ENCODE data around the gene RDX.
A peak's percentile ranks its signal among the peaks of the same experiment; 100 is the strongest.
"Not testable (repeated sequence)": the region's sequence is repeated elsewhere in the genome, so short reads cannot be mapped to it uniquely, and the experiment has no call there.

RDX gene

DNA sequence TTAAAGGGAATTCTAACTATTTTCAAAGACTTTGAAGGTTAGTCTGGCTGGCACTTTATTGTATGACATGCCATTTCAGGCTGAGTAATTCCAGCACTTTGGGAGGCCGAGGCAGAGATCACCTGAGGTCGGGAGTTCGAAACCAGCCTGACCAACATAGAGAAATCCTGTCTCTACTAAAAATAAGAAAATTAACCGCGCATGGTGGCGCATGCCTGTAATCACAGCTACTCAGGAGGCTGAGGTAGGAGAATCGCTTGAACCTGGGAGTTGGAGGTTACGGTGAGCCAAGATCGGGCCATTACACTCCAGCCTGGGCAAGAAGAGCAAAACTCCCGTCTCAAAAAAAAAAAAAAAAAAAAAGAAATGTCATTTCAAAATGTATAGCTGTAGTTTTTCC is 95.6 kb downstream of the RDX start:
- H3K9me3 Mint-ChIP-seq, result no peaks in the 10 kb centered on the region
- ATAC-seq, result no peak
- no peak for DNase-seq
- H3K4me1 Mint-ChIP-seq, result no peaks in the 10 kb centered on the region
- H3K27ac Mint-ChIP-seq, result no peak overlapping the region
- no peaks in the 10 kb centered on the region for H3K27me3 Mint-ChIP-seq
- H3K4me3 Mint-ChIP-seq, result no peak overlapping the region

- Mint-ChIP-seq H3K9me3 (no peaks in the 10 kb centered on the region), H3K27me3 (no peaks in the 10 kb centered on the region), H3K4me1 (no peaks in the 10 kb centered on the region), H3K27ac (no peak overlapping the region), H3K4me3 (no peak overlapping the region)
- DNase-seq, result no peak
- no peak for ATAC-seq
Measured at GRCh38 chr11:110200241-110200640, 96.2 kb downstream of the RDX start.

- no peaks in the 10 kb centered on the region for H3K9me3 Mint-ChIP-seq
- no peaks in the 10 kb centered on the region for H3K27me3 Mint-ChIP-seq
- no peak overlapping the region for H3K27ac Mint-ChIP-seq
- no peak overlapping the region for H3K4me3 Mint-ChIP-seq
- no peaks in the 10 kb centered on the region for H3K4me1 Mint-ChIP-seq
- DNase-seq, result no peak
- ATAC-seq, result no peak
Measured at GRCh38 chr11:110199184-110199981, 97.0 kb downstream of the RDX start.

DNA sequence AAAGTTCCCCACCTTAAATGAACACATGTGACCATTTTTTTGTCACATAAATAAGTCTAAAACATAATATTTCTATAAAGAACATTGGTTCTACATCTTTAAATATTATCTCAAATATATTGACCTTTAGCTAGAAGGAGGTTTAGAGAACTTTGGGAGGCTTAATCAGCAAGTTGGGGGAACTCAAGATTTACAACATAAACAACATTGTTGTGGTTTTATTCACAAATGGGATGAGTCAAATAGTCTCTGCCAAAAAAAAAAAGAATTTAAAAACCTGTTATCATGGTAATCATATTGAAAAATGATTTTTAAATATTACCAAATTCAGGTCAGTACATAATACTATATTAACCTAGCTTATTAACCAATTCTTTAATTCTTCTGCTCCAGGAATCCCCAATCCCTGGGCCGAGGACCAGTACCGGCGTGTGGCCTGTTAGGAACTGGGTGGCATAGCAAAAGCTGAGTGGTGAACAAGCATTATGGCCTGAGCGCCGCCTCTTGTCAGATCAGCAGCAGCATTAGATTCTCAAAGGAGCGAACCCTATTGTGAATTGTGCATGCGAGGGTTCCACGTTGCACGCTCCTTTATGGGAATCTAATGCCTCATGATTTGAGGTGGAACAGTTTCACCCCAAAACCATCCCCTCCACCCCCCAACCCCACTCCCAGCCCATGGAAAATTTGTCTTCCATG is 98.2 kb downstream of the RDX start:
- H3K4me3 Mint-ChIP-seq, result no peak overlapping the region
- H3K4me1 Mint-ChIP-seq, result no peaks in the 10 kb centered on the region
- H3K27me3 Mint-ChIP-seq, result peaks cover 5% of the 10 kb centered on the region
- ATAC-seq (no peak), DNase-seq (no peak)
- H3K9me3 Mint-ChIP-seq, result no peaks in the 10 kb centered on the region
- no peak overlapping the region for H3K27ac Mint-ChIP-seq

DNA sequence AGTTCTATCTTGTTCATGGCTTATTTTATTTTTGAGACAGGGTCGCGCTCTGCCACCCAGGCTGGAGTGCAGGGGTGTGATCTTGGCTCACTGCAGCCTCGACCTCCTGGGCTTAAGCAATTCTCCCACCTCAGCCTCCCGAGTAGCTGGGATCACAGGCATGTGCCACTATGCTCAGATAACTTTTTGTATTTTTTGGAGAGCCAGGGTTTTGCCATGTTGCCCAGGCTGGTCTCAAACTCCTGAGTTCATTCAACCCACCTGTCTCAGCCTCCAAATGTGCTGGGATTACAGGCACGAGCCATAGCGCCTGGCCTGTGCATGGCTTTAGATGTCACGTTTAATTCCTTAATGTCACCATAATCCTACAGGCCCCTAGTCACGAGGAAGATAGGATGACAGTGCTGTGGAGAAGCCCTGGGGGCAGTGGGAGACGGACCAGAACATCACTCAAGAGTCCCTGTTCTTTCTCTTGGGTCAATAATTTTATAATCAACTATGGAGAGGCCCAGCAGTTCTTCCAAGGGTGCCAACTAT is 99.5 kb downstream of the RDX start:
- H3K27ac Mint-ChIP-seq, result no peak overlapping the region
- peaks cover 12% of the 10 kb centered on the region for H3K4me1 Mint-ChIP-seq

DNA sequence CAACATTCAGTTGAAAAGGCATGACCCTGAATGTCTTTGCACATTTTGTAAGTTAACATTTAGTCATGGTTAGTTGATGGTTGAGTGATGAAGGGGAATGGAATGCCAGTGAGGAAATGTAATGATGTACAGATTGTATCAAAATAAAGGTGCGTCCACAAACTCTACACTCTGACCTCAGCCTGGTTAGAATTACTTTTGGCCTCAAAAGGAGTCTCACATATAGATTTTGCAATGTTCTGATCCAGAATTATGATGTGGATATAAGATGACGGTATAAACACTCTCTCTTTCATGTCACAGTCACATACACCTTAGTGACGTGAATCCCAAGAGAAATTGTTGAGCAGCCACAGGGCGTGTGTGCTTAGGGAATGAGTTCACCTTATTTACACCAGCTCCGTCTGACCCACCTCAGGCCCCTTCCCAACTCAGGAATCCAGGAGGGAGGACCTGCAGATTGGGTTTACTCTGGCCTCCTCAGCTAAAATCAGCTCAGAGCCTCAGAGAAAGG is 100.1 kb downstream of the RDX start:
- Mint-ChIP-seq H3K4me1 (peaks cover 15% of the 10 kb centered on the region), H3K27me3 (peaks cover 13% of the 10 kb centered on the region), H3K9me3 (peaks cover 0 to 5% of the 10 kb centered on the region in 2 donors), H3K4me3 (no peak overlapping the region), H3K27ac (no peak overlapping the region)
- no peak for ATAC-seq
- DNase-seq, result no peak

More for the DNA sequence above, 99.5 kb downstream of the RDX start:
- Mint-ChIP-seq H3K9me3 (peaks cover 0 to 5% of the 10 kb centered on the region in 2 donors), H3K27me3 (peaks cover 13% of the 10 kb centered on the region), H3K4me3 (no peak overlapping the region)
- no peak for ATAC-seq
- DNase-seq, result no peak

GRCh38 chr11:110194211-110194766 is 102.1 kb downstream of the RDX start:
- DNase-seq, H3K9me3 Mint-ChIP-seq, H3K4me3 Mint-ChIP-seq, ATAC-seq, H3K27ac Mint-ChIP-seq: not testable (repeated sequence)
- Mint-ChIP-seq H3K4me1 (peaks cover 15% of the 10 kb centered on the region), H3K27me3 (peaks cover 20% of the 10 kb centered on the region)

DNA sequence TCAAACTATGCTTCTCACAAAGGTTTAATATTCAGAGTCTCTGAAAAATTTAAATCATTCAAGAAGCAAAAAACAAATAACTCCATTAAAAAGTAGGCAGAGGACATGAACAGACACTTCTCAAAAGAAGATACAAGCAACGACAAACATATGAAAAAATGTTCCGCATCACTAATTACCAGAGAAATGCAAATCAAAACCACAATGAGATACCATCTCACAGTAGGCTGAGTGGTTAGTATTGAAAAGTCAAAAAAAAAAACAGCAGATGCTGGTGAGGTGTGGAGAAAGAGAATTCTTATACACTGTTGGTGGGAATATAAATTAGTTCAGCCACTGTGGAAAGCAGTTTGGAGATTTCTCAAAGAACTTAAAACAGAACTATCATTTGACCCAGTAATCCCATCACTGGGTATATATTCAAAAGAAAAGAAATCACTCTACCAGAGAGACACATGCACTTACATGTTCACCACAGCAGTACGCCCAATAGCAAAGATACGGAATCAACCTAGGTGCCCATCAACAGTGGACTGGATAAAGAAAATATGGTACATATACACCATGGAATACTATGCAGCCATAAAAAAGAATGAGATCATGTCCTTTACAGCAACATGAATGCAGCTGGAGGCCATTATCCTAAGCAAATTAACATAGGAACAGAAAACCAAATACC is 103.7 kb downstream of the RDX start:
- Mint-ChIP-seq H3K4me1 (peaks cover 15% of the 10 kb centered on the region), H3K27me3 (peaks cover 20% of the 10 kb centered on the region)
- DNase-seq, H3K9me3 Mint-ChIP-seq, ATAC-seq, H3K27ac Mint-ChIP-seq, H3K4me3 Mint-ChIP-seq: not testable (repeated sequence)

DNA sequence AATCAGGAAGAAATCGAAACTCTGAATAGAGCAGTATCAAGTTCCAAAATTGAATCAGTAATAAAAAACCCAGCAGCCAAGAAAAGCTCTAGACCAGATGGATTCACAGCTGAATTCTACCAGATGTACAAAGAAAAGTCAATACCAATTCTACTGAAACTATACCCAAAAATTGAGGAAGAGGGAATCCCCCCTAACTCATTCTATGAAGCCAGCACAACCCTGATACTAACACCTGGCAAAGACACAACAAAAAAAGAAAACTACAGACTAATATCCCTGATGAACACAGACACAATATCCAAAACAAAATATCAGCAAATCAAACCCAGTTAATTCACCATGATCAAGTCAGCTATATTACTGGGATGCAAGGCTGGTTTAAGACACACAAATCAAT is 105.5 kb downstream of the RDX start:
- Mint-ChIP-seq H3K27ac (no peak overlapping the region), H3K4me3 (no peak overlapping the region), H3K4me1 (peaks cover 15% of the 10 kb centered on the region), H3K9me3 (peaks cover 0 to 5% of the 10 kb centered on the region in 2 donors), H3K27me3 (peaks cover 20% of the 10 kb centered on the region)
- no peak for DNase-seq
- ATAC-seq, result no peak

GRCh38 chr11:110187731-110188130 is 108.7 kb downstream of the RDX start:
- Mint-ChIP-seq H3K27me3 (peaks cover 11% of the 10 kb centered on the region), H3K9me3 (peaks cover 0 to 1% of the 10 kb centered on the region in 2 donors), H3K27ac (no peak overlapping the region), H3K4me1 (peaks cover 11% of the 10 kb centered on the region), H3K4me3 (no peak overlapping the region)
- ATAC-seq, result no peak
- no peak for DNase-seq

- H3K27ac Mint-ChIP-seq, result peak overlapping the region in 1 of 2 donors; percentile 59
- H3K9me3 Mint-ChIP-seq, result no peaks in the 10 kb centered on the region
- H3K4me1 Mint-ChIP-seq, result peaks cover 2% of the 10 kb centered on the region
- DNase-seq (no peak), ATAC-seq (no peak)
- H3K27me3 Mint-ChIP-seq, result peaks cover 7% of the 10 kb centered on the region
- no peak overlapping the region for H3K4me3 Mint-ChIP-seq
Measured at GRCh38 chr11:110186867-110187266, 109.5 kb downstream of the RDX start.

DNA sequence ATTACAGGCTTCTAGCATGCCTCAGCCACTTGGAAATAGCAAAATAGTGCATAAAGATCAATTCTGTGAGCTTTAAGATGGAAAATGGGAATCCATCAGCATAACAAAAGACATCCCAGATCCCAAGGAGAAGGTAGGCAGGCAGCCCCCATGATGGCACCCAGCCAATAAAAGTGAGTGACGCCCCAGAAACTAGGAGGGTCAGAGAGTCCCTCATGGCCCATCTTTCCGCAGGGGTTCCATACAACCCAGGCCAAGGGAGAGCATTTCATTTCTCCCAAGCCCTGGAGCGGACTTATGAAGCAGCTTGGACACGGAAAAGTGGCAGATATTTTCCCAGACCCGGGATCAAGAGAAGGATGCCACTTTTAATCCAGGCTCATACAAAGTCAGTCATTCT is 110.0 kb downstream of the RDX start:
- ATAC-seq (no peak), DNase-seq (no peak)
- Mint-ChIP-seq H3K4me1 (no peaks in the 10 kb centered on the region), H3K27me3 (peaks cover 7% of the 10 kb centered on the region), H3K27ac (peak overlapping the region in 1 of 2 donors; percentile 59), H3K9me3 (no peaks in the 10 kb centered on the region), H3K4me3 (no peak overlapping the region)

GRCh38 chr11:110185599-110185998 is 110.8 kb downstream of the RDX start:
- no peak overlapping the region for H3K4me3 Mint-ChIP-seq
- no peaks in the 10 kb centered on the region for H3K27me3 Mint-ChIP-seq
- no peak for ATAC-seq
- no peak for DNase-seq
- no peaks in the 10 kb centered on the region for H3K4me1 Mint-ChIP-seq
- no peaks in the 10 kb centered on the region for H3K9me3 Mint-ChIP-seq
- H3K27ac Mint-ChIP-seq, result no peak overlapping the region

DNA sequence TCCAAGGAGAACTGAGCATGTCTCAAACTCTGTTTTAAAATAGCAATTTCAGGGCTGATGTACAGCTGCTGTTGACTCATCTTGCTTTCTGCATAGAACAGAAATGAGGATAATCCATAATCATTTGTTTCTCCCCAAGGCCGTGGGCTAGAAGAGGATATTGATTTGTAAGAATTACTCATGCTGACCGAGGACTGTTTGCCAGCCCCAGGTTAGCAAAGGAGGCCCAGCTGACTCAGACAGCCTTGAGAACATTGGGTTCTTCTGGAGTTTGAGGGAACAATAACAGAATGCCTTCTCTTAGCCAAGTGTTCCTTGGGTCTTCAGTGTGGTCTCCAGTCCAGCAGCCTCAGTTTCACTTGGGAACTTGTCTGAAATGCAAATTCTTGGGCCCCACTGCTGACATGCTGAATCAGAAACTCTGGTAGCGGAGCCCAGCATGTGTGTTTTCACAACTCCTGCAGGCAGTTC is 111.3 kb downstream of the RDX start:
- no peaks in the 10 kb centered on the region for H3K4me1 Mint-ChIP-seq
- DNase-seq (no peak), ATAC-seq (no peak)
- no peaks in the 10 kb centered on the region for H3K27me3 Mint-ChIP-seq
- H3K9me3 Mint-ChIP-seq, result no peaks in the 10 kb centered on the region
- H3K27ac Mint-ChIP-seq, result no peak overlapping the region
- no peak overlapping the region for H3K4me3 Mint-ChIP-seq

DNA sequence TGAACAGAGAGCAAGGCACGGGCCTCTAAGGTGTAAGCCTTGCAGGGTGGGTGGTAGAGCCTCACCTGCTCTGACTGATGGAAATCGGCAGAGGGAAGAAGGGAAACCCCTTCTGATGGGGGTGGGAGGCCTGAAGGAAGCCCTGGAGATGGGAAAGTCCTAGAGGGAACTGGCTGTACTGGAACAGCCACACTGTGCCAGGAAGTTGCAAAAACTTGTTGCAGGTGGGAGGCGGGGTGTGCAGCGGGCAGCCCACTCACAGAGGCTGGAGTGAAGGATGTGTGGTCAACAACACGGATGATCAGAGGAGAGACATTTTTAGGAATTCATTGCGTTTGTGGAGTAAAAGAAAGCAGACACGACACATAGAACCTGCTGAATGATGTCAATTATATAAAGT is 112.0 kb downstream of the RDX start:
- Mint-ChIP-seq H3K27ac (no peak overlapping the region), H3K9me3 (no peaks in the 10 kb centered on the region), H3K4me1 (no peaks in the 10 kb centered on the region), H3K27me3 (no peaks in the 10 kb centered on the region), H3K4me3 (no peak overlapping the region)
- DNase-seq (no peak), ATAC-seq (no peak)
